Measurements from ENCODE around the gene MECP2.

DNA sequence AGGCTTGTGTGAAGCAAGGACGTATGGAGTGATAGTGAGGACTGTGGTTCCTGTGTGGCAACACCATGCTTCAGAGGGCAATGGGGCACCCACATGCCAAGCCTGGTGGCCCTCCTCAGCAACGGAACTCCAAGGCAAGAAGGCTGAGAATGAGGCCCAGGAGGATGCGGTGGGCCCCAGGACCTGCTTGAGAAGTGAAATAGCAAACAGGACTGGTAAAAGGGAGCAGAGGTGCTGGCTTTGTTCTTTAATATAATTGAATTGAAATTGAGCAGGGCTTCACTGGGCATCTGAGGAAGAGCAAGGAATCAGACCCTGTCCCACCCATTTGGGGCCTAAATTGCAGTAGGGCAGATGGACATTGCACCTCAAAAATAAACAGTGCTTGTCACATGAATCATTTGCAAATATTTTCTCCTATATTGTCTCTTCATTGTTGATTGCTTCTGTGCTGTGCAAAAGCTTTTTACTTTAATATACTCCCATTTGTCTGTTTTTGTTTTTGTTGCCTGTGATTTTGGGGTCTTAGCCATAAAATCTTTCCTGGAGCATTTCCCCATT, 122.7 kb downstream of the MECP2 start:
- TF ChIP-seq, protein P1, sequence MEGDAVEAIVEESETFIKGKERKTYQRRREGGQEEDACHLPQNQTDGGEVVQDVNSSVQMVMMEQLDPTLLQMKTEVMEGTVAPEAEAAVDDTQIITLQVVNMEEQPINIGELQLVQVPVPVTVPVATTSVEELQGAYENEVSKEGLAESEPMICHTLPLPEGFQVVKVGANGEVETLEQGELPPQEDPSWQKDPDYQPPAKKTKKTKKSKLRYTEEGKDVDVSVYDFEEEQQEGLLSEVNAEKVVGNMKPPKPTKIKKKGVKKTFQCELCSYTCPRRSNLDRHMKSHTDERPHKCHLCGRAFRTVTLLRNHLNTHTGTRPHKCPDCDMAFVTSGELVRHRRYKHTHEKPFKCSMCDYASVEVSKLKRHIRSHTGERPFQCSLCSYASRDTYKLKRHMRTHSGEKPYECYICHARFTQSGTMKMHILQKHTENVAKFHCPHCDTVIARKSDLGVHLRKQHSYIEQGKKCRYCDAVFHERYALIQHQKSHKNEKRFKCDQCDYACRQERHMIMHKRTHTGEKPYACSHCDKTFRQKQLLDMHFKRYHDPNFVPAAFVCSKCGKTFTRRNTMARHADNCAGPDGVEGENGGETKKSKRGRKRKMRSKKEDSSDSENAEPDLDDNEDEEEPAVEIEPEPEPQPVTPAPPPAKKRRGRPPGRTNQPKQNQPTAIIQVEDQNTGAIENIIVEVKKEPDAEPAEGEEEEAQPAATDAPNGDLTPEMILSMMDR (IDR thresholded peaks at IDR 0.05), result no peak
- no peak for TF ChIP-seq EZH2 (IDR thresholded peaks at IDR 0.05; ENCODE audit: borderline replicate concordance, insufficient read depth, low read depth, low read length, poor library complexity, severe bottlenecking)

Data from B cell (primary cell).